HL-60 (cell line): Measurements from ENCODE around the gene ZBTB46.
"Not testable (repeated sequence)": the region's sequence is repeated elsewhere in the genome, so short reads cannot be mapped to it uniquely, and the experiment has no call there.

Source experiments
- CTCF ChIP-seq: IDR thresholded peaks from one replicate; pipeline ENCODE4 v1.5.1; 2011; ENCODE audit warnings: low read length, control low read depth, inconsistent platforms; ENCODE audit not compliant: insufficient read depth
- POLR2AphosphoS5 ChIP-seq: IDR thresholded peaks from 2 replicates; pipeline ENCODE4 v1.6.1; 2012; ENCODE audit warnings: low read depth
- REST ChIP-seq: IDR thresholded peaks from 2 replicates; pipeline ENCODE4 v1.6.1; 2012; ENCODE audit warnings: low read depth; ENCODE audit not compliant: insufficient replicate concordance

- TF ChIP-seq CTCF, REST, POLR2AphosphoS5: not testable (repeated sequence)
Measured at GRCh38 chr20:63776875-63777274, 54.2 kb downstream of the ZBTB46 start.
